ENCODE results near the gene ZNF608. TPM values are rescaled to one million over a fixed set of nuclear protein-coding genes. Genes with fewer than 3 reads are reported as not detected.

ZNF608 gene
- total and polyA plus RNA-seq, 2 donors (not counting 3 experiments of a cell fraction or from before 2014, with no cell fraction given) = 16.2 to 33.6 TPM

DNA sequence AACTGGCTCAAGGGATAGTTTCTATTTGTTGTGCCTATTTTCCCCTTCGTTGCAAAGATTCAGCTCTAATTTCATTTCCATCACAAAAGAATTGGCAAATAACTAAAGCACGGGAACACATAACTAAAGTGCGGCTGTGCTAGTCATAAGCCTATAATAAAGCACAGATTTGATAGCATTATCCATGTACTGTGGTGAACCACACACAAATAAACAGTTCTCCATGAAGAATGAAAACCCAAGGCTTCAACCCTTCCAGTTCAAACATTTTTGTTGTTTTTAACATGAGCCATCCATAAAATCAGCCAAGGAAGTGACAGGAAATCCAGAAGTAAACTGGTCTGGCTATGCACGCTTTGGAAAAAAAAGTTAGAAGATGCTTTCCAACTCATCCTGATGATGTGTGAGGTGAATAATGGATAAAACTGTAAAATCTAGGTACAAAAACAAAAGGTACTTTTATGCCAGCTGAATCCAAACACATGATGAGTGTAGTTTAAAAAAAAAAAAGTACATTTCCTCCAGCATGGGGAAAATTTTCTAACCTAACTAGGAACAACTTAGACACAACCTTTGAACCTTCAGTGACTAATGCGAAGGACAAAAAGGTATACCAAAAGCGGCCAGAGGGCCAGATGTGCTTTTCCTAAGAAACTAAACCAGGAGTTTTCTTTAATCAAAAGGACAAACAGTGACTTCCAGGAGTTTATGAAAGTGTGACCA lies 10.2 kb downstream of the ZNF608 start:
- no peak overlapping the region for H2AFZ ChIP-seq (ENCODE audit: low read depth, low read length)
- POLR2A ChIA-PET = interaction anchor here (1.0 kb wide), 1 partner anchor 11 kb away, joined by 4 read pairs; no protein-coding TSS in a partner anchor
- no peaks in the 10 kb centered on the region for H3K9me1 ChIP-seq (replicated peaks; ENCODE audit: control insufficient read depth, extremely low read depth, insufficient read depth, low read length)
- no peak for TF ChIP-seq MYC (IDR thresholded peaks at IDR 0.05; ENCODE audit: low read depth, low read length)
- no peak for TF ChIP-seq FOS (IDR thresholded peaks at IDR 0.05; ENCODE audit: borderline replicate concordance, insufficient read depth, low read length)
- no peak for TF ChIP-seq GATA2 (IDR thresholded peaks at IDR 0.05; ENCODE audit: insufficient read depth, insufficient read length, low read depth, low read length)
- TF ChIP-seq, protein P1, sequence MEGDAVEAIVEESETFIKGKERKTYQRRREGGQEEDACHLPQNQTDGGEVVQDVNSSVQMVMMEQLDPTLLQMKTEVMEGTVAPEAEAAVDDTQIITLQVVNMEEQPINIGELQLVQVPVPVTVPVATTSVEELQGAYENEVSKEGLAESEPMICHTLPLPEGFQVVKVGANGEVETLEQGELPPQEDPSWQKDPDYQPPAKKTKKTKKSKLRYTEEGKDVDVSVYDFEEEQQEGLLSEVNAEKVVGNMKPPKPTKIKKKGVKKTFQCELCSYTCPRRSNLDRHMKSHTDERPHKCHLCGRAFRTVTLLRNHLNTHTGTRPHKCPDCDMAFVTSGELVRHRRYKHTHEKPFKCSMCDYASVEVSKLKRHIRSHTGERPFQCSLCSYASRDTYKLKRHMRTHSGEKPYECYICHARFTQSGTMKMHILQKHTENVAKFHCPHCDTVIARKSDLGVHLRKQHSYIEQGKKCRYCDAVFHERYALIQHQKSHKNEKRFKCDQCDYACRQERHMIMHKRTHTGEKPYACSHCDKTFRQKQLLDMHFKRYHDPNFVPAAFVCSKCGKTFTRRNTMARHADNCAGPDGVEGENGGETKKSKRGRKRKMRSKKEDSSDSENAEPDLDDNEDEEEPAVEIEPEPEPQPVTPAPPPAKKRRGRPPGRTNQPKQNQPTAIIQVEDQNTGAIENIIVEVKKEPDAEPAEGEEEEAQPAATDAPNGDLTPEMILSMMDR (IDR thresholded peaks at IDR 0.05; ENCODE audit: extremely low read depth in 1 of 2, insufficient read depth in 1 of 2, low read depth in 1 of 2, low read length in 2 of 2) = no peak
- TF ChIP-seq EZH2 (IDR thresholded peaks at IDR 0.05; ENCODE audit: borderline replicate concordance, low read depth, low read length, severe bottlenecking) = no peak
- no peak for TF ChIP-seq JUN (IDR thresholded peaks at IDR 0.05; ENCODE audit: borderline replicate concordance, insufficient read depth, insufficient read length, low read depth)
- no peak for TF ChIP-seq POLR2A (IDR thresholded peaks at IDR 0.05; ENCODE audit: low read depth, low read length)
- TF ChIP-seq, protein P2, sequence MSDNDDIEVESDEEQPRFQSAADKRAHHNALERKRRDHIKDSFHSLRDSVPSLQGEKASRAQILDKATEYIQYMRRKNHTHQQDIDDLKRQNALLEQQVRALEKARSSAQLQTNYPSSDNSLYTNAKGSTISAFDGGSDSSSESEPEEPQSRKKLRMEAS (IDR thresholded peaks at IDR 0.05; ENCODE audit: insufficient read depth, insufficient read length) = no peak
- TF ChIP-seq POLR2AphosphoS5 (IDR thresholded peaks at IDR 0.05; ENCODE audit: insufficient read depth, low read depth, low read length) = no peak
- no peak overlapping the region for H3K4me3 ChIP-seq (replicated peaks in 1 of 3; ENCODE audit: insufficient read depth in 1 of 3, low read depth in 1 of 3, low read length in 3 of 3)
- H3K79me2 ChIP-seq (ENCODE audit: control insufficient read depth, insufficient read depth, low read length) = peaks cover 25% of the 10 kb centered on the region
- intact Hi-C loops (cut with micrococcal nuclease) = no loop called here
- H3K9ac ChIP-seq (replicated peaks; ENCODE audit: extremely low read depth, insufficient read depth, low read length) = no peak overlapping the region
- H4K20me1 ChIP-seq (replicated peaks; ENCODE audit: control insufficient read depth, extremely low read depth, insufficient read depth, low read length) = peaks cover 8% of the 10 kb centered on the region
- H3K4me1 ChIP-seq (ENCODE audit: control insufficient read depth, extremely low read depth, insufficient read depth, low read length) = peaks cover 3% of the 10 kb centered on the region
- DNase-seq (ENCODE audit: low read depth, low spot score) (no peak), FAIRE-seq (no peak)
- H3K4me2 ChIP-seq (ENCODE audit: insufficient read depth, low read length) = no peak overlapping the region
- no peaks in the 10 kb centered on the region for H3K9me3 ChIP-seq (replicated peaks; ENCODE audit: control insufficient read depth, insufficient read depth, low read length)
- dilution Hi-C loops (cut with MboI; ENCODE audit: extremely low pct_ligation_motif_present, low sequenced_read_pairs) = no loop called here
- H3K36me3 ChIP-seq (ENCODE audit: control insufficient read depth in 2 of 2, extremely low read depth in 1 of 2, insufficient read depth in 2 of 2, low read length in 2 of 2) = no peaks in the 10 kb centered on the region
- CTCF ChIA-PET = no interaction called here
- H3K27me3 ChIP-seq (ENCODE audit: control insufficient read depth in 2 of 2, insufficient read depth in 2 of 2, low read length in 2 of 2) = no peaks in the 10 kb centered on the region
- BruUV-seq (replicated peaks) = no TSS peak
- no peak overlapping the region for H3K27ac ChIP-seq (ENCODE audit: insufficient read depth, low read depth, low read length)
